ENCODE results near the gene CT47C1. TPM values are rescaled to one million over a fixed set of nuclear protein-coding genes. Genes with fewer than 3 reads are reported as not detected.
A peak's percentile ranks its signal among the peaks of the same experiment; 100 is the strongest.

CT47C1 gene
- total RNA-seq, 2 experiments from 2014 or later = not detected

- DNase-seq = no peak
- Mint-ChIP-seq H3K27me3 (peaks cover 3% of the 10 kb centered on the region), H3K4me1 (no peaks in the 10 kb centered on the region), H3K4me3 (no peak overlapping the region), H3K36me3 (ENCODE audit: low read depth) (no peaks in the 10 kb centered on the region), H3K9me3 (no peaks in the 10 kb centered on the region), H3K27ac (no peak overlapping the region)
- ChIA-PET POLR2A (no interaction called here), CTCF (no interaction called here)
Measured at GRCh38 chrX:119090627-119091026, 17.8 kb downstream of the CT47C1 start.

DNA sequence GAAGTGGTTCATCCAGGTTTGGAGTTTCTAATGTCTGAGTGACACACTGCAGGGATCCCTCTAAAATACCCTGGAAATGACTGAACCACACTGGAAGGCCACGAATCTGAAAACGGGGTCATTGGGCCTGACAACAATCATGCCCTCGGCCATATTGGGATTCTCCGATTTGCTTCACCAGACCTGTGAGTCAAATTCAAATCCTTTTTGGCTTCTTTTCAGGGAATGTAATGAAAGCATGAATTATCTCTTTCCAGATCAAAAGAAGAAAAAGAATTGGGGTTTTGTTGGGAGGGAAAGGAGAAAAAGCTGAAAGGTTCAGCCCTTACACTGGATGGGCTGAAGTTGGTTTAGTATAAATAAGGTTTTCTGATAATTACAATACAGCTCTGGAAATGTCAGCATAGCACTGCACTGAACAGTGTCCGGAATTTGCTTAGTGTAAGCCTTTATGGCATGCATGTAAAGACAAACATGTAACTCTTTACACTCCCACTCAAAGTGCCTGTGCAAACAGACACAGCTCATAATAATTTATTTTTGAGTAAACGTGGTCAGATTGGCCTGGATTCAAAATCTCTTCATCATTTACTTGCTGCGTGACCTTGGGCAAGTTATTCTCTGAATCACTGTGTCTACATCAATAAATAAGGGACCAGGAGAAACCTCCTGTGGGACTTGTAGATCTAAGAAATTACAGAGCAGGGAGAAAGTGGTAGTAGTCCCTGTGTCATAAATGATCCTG lies 21.4 kb downstream of the CT47C1 start:
- no peaks in the 10 kb centered on the region for H3K4me1 Mint-ChIP-seq
- H3K4me3 Mint-ChIP-seq = no peak overlapping the region
- POLR2A ChIA-PET = no interaction called here
- no peaks in the 10 kb centered on the region for H3K9me3 Mint-ChIP-seq
- H3K27ac Mint-ChIP-seq = no peak overlapping the region
- peaks cover 8% of the 10 kb centered on the region for H3K27me3 Mint-ChIP-seq
- DNase-seq = no peak
- CTCF ChIA-PET = no interaction called here
- H3K36me3 Mint-ChIP-seq (ENCODE audit: low read depth) = no peaks in the 10 kb centered on the region

GRCh38 chrX:119094819-119095218 lies 22.0 kb downstream of the CT47C1 start:
- DNase-seq = no peak
- Mint-ChIP-seq H3K36me3 (ENCODE audit: low read depth) (no peaks in the 10 kb centered on the region), H3K9me3 (no peaks in the 10 kb centered on the region), H3K27me3 (peaks cover 8% of the 10 kb centered on the region), H3K27ac (no peak overlapping the region), H3K4me1 (no peaks in the 10 kb centered on the region), H3K4me3 (no peak overlapping the region)
- ChIA-PET CTCF (no interaction called here), POLR2A (no interaction called here)

DNA sequence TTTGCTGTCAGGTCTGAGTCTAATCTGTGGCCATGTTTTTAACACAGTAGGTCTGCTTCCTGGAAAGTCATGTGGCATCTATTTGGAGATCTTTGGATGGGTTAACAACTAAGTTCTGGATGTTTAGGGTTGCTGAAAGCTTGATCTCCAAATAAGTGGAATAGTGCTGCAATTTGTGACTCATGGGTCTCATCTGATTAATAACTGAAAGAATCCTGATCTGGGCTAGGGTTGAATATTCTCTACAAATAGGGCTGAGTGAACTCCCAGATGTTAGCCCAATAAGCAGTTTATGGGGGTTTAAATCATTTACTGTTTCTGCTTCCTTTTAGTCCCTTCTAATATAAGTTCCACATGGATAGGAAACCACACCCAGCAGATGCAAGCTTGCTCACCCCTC lies 23.1 kb downstream of the CT47C1 start:
- no peak for DNase-seq
- Mint-ChIP-seq H3K27ac (no peak overlapping the region), H3K27me3 (peaks cover 8% of the 10 kb centered on the region), H3K9me3 (no peaks in the 10 kb centered on the region), H3K4me3 (no peak overlapping the region), H3K4me1 (no peaks in the 10 kb centered on the region), H3K36me3 (ENCODE audit: low read depth) (no peaks in the 10 kb centered on the region)
- CTCF ChIA-PET = interaction anchor here (1.4 kb wide), 1 partner anchor 23 kb away, joined by 4 read pairs; no protein-coding TSS in a partner anchor
- POLR2A ChIA-PET = no interaction called here

GRCh38 chrX:119101168-119101567 lies 28.4 kb downstream of the CT47C1 start:
- CTCF ChIA-PET = no interaction called here

GRCh38 chrX:119105826-119106225 lies 33.0 kb downstream of the CT47C1 start:
- H3K36me3 Mint-ChIP-seq (ENCODE audit: low read depth) = no peaks in the 10 kb centered on the region
- no peak for DNase-seq
- CTCF ChIA-PET = no interaction called here
- H3K27ac Mint-ChIP-seq = no peak overlapping the region
- H3K9me3 Mint-ChIP-seq = no peaks in the 10 kb centered on the region
- H3K4me1 Mint-ChIP-seq = no peaks in the 10 kb centered on the region
- no peak overlapping the region for H3K4me3 Mint-ChIP-seq
- H3K27me3 Mint-ChIP-seq = peaks cover 5% of the 10 kb centered on the region
- POLR2A ChIA-PET = no interaction called here

More at GRCh38 chrX:119101168-119101567, 28.4 kb downstream of the CT47C1 start:
- DNase-seq = no peak
- Mint-ChIP-seq H3K36me3 (ENCODE audit: low read depth) (no peaks in the 10 kb centered on the region), H3K27ac (no peak overlapping the region), H3K27me3 (peaks cover 5% of the 10 kb centered on the region), H3K9me3 (no peaks in the 10 kb centered on the region), H3K4me1 (no peaks in the 10 kb centered on the region), H3K4me3 (no peak overlapping the region)
- POLR2A ChIA-PET = no interaction called here

- H3K4me1 Mint-ChIP-seq = no peaks in the 10 kb centered on the region
- DNase-seq = no peak
- ChIA-PET CTCF (interaction anchor here (1.5 kb wide), 1 partner anchor 12 kb away, joined by 3 read pairs; no protein-coding TSS in a partner anchor), POLR2A (no interaction called here)
- no peaks in the 10 kb centered on the region for H3K9me3 Mint-ChIP-seq
- H3K27me3 Mint-ChIP-seq = peaks cover 5% of the 10 kb centered on the region
- H3K27ac Mint-ChIP-seq = no peak overlapping the region
- no peak overlapping the region for H3K4me3 Mint-ChIP-seq
- H3K36me3 Mint-ChIP-seq (ENCODE audit: low read depth) = no peaks in the 10 kb centered on the region
Measured at GRCh38 chrX:119107206-119107605, 34.4 kb downstream of the CT47C1 start.

DNA sequence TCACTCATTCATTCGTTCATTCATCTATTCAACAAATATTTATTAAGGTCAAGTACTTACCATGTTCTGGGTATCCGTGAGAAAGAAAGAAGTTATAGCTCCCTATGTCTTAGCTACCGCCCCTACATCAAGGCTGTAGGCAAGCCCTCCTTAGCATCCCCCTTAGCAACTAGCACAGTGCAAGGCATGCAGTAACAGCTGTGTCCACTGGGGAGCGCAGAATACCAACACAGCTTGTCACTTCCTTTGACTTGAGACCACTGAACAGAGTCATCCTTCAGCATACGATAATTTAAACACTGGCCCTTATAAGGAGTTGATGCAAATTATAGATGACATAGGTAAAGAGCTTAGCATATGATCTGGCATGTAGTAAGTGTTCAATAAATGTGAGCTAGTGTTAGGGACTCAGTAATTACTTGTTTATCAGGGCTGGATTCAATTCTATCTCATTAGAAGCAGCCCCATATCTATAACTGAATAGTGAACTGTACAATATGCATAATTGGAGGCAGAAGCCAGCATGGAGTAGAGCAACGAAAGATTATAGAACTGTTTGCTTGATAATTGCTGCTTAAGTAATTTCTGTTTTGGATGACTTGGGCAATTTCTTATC lies 46.1 kb downstream of the CT47C1 start:
- H3K36me3 Mint-ChIP-seq (ENCODE audit: low read depth) = no peaks in the 10 kb centered on the region
- H3K9me3 Mint-ChIP-seq = no peaks in the 10 kb centered on the region
- H3K4me1 Mint-ChIP-seq = no peaks in the 10 kb centered on the region
- ChIA-PET CTCF (interaction anchor here (0.7 to 2.2 kb wide), 9 partner anchors 8 to 154 kb away, joined by 3 to 9 read pairs (median 4); partner anchors contain the start of gene PGRMC1), POLR2A (no interaction called here)
- no peak overlapping the region for H3K27ac Mint-ChIP-seq
- no peak overlapping the region for H3K4me3 Mint-ChIP-seq
- DNase-seq = peak; percentile 46
- peaks cover 4% of the 10 kb centered on the region for H3K27me3 Mint-ChIP-seq

DNA sequence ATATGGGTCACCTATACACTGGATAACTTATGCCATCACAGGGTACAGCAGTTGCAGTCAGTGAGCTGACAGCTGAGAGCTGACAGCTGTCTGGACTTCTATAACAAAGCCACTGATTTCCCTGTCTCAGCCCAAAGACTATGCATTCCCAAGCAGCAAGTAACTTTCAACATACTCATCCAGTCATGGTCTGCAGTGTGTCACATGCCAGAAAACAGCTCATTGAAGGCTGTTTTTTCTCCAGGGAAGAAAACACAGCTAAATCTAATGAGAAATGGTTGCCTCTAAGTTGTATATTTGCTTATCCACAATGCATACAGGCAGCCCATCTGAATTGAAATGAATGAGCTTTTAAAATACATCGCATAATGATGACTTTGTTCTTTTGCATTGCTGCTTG lies 48.5 kb downstream of the CT47C1 start:
- Mint-ChIP-seq H3K4me1 (no peaks in the 10 kb centered on the region), H3K4me3 (no peak overlapping the region), H3K27ac (no peak overlapping the region), H3K27me3 (peaks cover 4% of the 10 kb centered on the region), H3K36me3 (ENCODE audit: low read depth) (no peaks in the 10 kb centered on the region), H3K9me3 (no peaks in the 10 kb centered on the region)
- no peak for DNase-seq
- CTCF ChIA-PET = interaction anchor here (1.1 kb wide), 1 partner anchor 88 kb away, joined by 3 read pairs; no protein-coding TSS in a partner anchor
- POLR2A ChIA-PET = no interaction called here

Other genes with a start within 250 kb of the CT47C1 start
- not detected for gene ZCCHC12, start 249.2 kb upstream of the CT47C1 start, total RNA-seq
- gene LONRF3, start 98.4 kb upstream of the CT47C1 start, total RNA-seq = under 1 TPM; 0.50 to 0.73 TPM
- gene KIAA1210, start 54.8 kb downstream of the CT47C1 start, total RNA-seq = not detected
- 10 to 100 TPM; 30.5 to 30.9 TPM for gene PGRMC1, start 163.3 kb downstream of the CT47C1 start, total RNA-seq

All from activated CD4-positive, alpha-beta memory T cell treated with anti-CD3 and anti-CD28 coated beads, Interleukin-2, amount 10 ng/mL, durations not matched to agents 7 days and 5 days (primary cell).